B cell (primary cell): ENCODE data around the gene ITGB6. TPM values are rescaled to one million over a fixed set of nuclear protein-coding genes. Genes with fewer than 3 reads are reported as not detected.

Source experiments
- ATAC-seq: fragments of 200-7000 bp; cut with Tn5 transposase; one replicate; pipeline ENCODE4 v1.10.0; 2021; ENCODE audit warnings: low read depth, mild to moderate bottlenecking, moderate number of reproducible peaks, moderate library complexity
- CTCF ChIA-PET: fragments of 350-600 bp; sonication (Branson Sonifier 250); formaldehyde crosslinking; loops from one replicate; lab custom pipeline; 2021; ENCODE audit warnings: antibody characterized with exemption, inconsistent platforms; lab: Charles Lee
- POLR2A ChIA-PET: fragments of 350-600 bp; sonication (Branson Sonifier 250); formaldehyde crosslinking; loops from one replicate; lab custom pipeline; 2021; ENCODE audit warnings: antibody characterized with exemption; lab: Charles Lee
- DNase-seq: peaks from one replicate; pipeline ENCODE4 v3.0.0; 2013
- H2AFZ ChIP-seq: 2 replicates; pipeline ENCODE4 v1.6.1; 2012; ENCODE audit warnings: mild to moderate bottlenecking, low read depth, low read length; ENCODE audit not compliant: insufficient read depth, poor library complexity, severe bottlenecking
- H3K27ac ChIP-seq, 2 donors: 1 replicate in 1 of 2; 2 replicates in 1 of 2; pipeline ENCODE4 v1.5.1; 2012 to 2013; ENCODE audit warnings: low read length in 2 of 2, mild to moderate bottlenecking in 2 of 2, moderate library complexity in 1 of 2
- H3K27me3 ChIP-seq, 4 experiments: fragments of 200-600 bp in 1 of 4; sonication (generic) in 1 of 4; replicated peaks in 1 of 4; 1 replicate in 2 of 4; 2 replicates in 2 of 4; pipeline versions ENCODE4 v1.6.1 to v1.7.0; 2013 to 2016; ENCODE audit warnings: low read length in 3 of 4, mild to moderate bottlenecking in 2 of 4, mixed read lengths in 1 of 4, moderate library complexity in 1 of 4; ENCODE audit not compliant: insufficient read depth in 4 of 4, control insufficient read depth in 3 of 4; ENCODE audit errors: control extremely low read depth in 1 of 4
- H3K36me3 ChIP-seq, 2 experiments: replicated peaks in 1 of 2; 1 replicate in 1 of 2; 2 replicates in 1 of 2; pipeline versions ENCODE4 v1.6.1 to v1.7.1; 2013; ENCODE audit warnings: low read length in 1 of 2; ENCODE audit not compliant: insufficient read depth in 2 of 2, control insufficient read depth in 1 of 2; ENCODE audit errors: control extremely low read depth in 1 of 2, extremely low read depth in 1 of 2
- H3K4me1 ChIP-seq, 2 donors: fragments of 200-600 bp in 1 of 2; sonication (generic) in 1 of 2; 1 replicate in 1 of 2; 2 replicates in 1 of 2; pipeline versions ENCODE4 v1.5.1 to v1.6.1; 2013 to 2017; ENCODE audit warnings: low read length in 2 of 2; ENCODE audit not compliant: control insufficient read depth in 2 of 2, insufficient read depth in 2 of 2
- H3K4me2 ChIP-seq: replicated peaks from 2 replicates; pipeline ENCODE3; 2012; ENCODE audit warnings: mild to moderate bottlenecking, low read depth, low read length; ENCODE audit not compliant: poor library complexity, severe bottlenecking
- H3K4me3 ChIP-seq, 5 experiments: fragments of 200-600 bp in 1 of 5; sonication (generic) in 1 of 5; 1 replicate in 3 of 5; 2 replicates in 2 of 5; pipeline versions ENCODE4 v1.5.1 to v1.7.0; 2011 to 2016; ENCODE audit warnings: low read length in 4 of 5, mild to moderate bottlenecking in 4 of 5, low read depth in 2 of 5, control low read depth in 1 of 5, moderate library complexity in 1 of 5; ENCODE audit not compliant: insufficient read depth in 1 of 5; ENCODE audit errors: control extremely low read depth in 1 of 5, extremely low read depth in 1 of 5
- H3K79me2 ChIP-seq: fragments of 200-600 bp; sonication (generic); one replicate; pipeline ENCODE4 v1.6.0; 2016; ENCODE audit warnings: low read length; ENCODE audit not compliant: control insufficient read depth, insufficient read depth
- H3K9ac ChIP-seq: fragments of 200-600 bp; sonication (generic); 2 replicates; pipeline ENCODE4 v1.6.1; 2017; ENCODE audit warnings: mild to moderate bottlenecking, low read length, moderate library complexity
- H3K9me3 ChIP-seq, 3 donors: one replicate each; pipeline versions ENCODE4 v1.6.1 to v1.7.1; 2013; ENCODE audit warnings: low read length in 2 of 3; ENCODE audit not compliant: control insufficient read depth in 2 of 3, insufficient read depth in 1 of 3; ENCODE audit errors: control extremely low read depth in 1 of 3
- H4K20me1 ChIP-seq: 2 replicates; pipeline ENCODE4 v1.6.0; 2012; ENCODE audit warnings: mild to moderate bottlenecking, low read length; ENCODE audit not compliant: insufficient read depth, control insufficient read depth, poor library complexity, severe bottlenecking
- H3K27ac Mint-ChIP-seq: one replicate; pipeline ENCODE4 v1.8.0; 2021; ENCODE audit warnings: mixed read lengths
- H3K27me3 Mint-ChIP-seq: one replicate; pipeline ENCODE4 v1.8.0; 2021; ENCODE audit warnings: mixed read lengths
- H3K4me1 Mint-ChIP-seq: one replicate; pipeline ENCODE4 v1.8.0; 2021; ENCODE audit warnings: mixed read lengths
- H3K4me3 Mint-ChIP-seq: one replicate; pipeline ENCODE4 v1.8.0; 2021; ENCODE audit warnings: mixed read lengths
- H3K9me3 Mint-ChIP-seq: one replicate; pipeline ENCODE4 v1.8.0; 2022; ENCODE audit warnings: mixed read lengths; ENCODE audit not compliant: insufficient read depth
- CTCF ChIP-seq: fragments of 200-600 bp; IDR thresholded peaks from one replicate; pipeline ENCODE4 v1.8.0; 2022; ENCODE audit warnings: antibody characterized with exemption, mild to moderate bottlenecking
- EZH2 ChIP-seq: IDR thresholded peaks from 2 replicates; pipeline ENCODE4 v1.6.1; 2012; ENCODE audit warnings: borderline replicate concordance, low read depth, mild to moderate bottlenecking, moderate library complexity, low read length; ENCODE audit not compliant: insufficient read depth, poor library complexity, severe bottlenecking
- WGBS: methylation state at CpG from one replicate; pipeline ENCODE4 v1.1.5; 2013; ENCODE audit warnings: missing lambda C conversion rate; ENCODE audit not compliant: insufficient coverage; 5-methylcytosine and 5-hydroxymethylcytosine counted together
- intact Hi-C: fragments of 100-400 bp; cut with micrococcal nuclease; formaldehyde crosslinking; loops from one replicate; pipeline ENCODE4 v1.10.0; 2022
- polyA plus RNA-seq: library from polyadenylated mRNA; depleted of rRNA; stranded (reverse); fragments of >200 nt; gene quantifications from 2 replicates; pipeline ENCODE4 v1.2.3, GENCODE V29; 2012
- total RNA-seq, 2 donors: library from RNA; stranded (reverse); fragments of 120-200 nt in 1 of 2; gene quantifications; 1 replicate in 1 of 2; 2 replicates in 1 of 2; pipeline versions ENCODE4 v1.2.3 to v1.2.4, GENCODE V29; 2013 to 2022

The ITGB6 gene
- total and polyA plus RNA-seq, 2 donors (not counting 1 experiment from before 2014, with no cell fraction given): not detected

DNA sequence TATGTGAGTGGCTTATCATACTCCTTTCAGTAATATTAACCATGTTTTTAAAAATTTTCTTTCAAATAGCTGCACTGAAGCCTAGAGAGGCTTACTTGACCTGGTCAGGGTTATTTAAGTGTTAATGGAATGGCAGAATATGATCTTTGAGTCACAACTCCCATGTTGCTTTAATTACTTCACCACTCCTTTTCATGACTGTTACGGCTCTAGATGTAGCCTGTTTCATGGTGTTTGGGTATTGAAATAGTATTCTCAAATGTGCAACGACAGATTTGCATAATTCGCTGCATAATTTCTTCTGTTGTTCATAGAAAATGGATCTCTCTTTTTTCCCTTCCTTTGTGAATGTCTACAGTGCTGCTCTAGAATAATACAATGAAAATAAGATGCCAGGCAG lies 86.1 kb downstream of the ITGB6 start:
- ChIA-PET POLR2A (no interaction called here), CTCF (no interaction called here)
- 100% methylated on average over 3 of the region's 3 CpGs for WGBS
- no peaks in the 10 kb centered on the region for H3K79me2 ChIP-seq
- Mint-ChIP-seq H3K4me1 (no peaks in the 10 kb centered on the region), H3K27me3 (peaks cover 25% of the 10 kb centered on the region), H3K4me3 (no peak overlapping the region), H3K27ac (no peak overlapping the region), H3K9me3 (no peaks in the 10 kb centered on the region)
- DNase-seq (no peak), ATAC-seq (no peak)
- TF ChIP-seq CTCF (no peak), EZH2 (no peak)
- H3K9me3 ChIP-seq: no peaks in the 10 kb centered on the region
- H3K9ac ChIP-seq: no peak overlapping the region
- no peak overlapping the region for H2AFZ ChIP-seq
- intact Hi-C loops: no loop called here
- H3K4me3 ChIP-seq: no peak overlapping the region
- no peak overlapping the region for H3K4me2 ChIP-seq
- H3K4me1 ChIP-seq: no peaks in the 10 kb centered on the region
- no peak overlapping the region for H3K27ac ChIP-seq
- H3K36me3 ChIP-seq: no peaks in the 10 kb centered on the region
- no peaks in the 10 kb centered on the region for H4K20me1 ChIP-seq
- H3K27me3 ChIP-seq: peaks cover 0 to 2% (median 0%) of the 10 kb centered on the region in 4 experiments

GRCh38 chr2:160111951-160112798 lies 87.9 kb downstream of the ITGB6 start:
- Mint-ChIP-seq H3K27me3 (peaks cover 25% of the 10 kb centered on the region), H3K4me3 (no peak overlapping the region), H3K9me3 (no peaks in the 10 kb centered on the region), H3K4me1 (no peaks in the 10 kb centered on the region), H3K27ac (no peak overlapping the region)
- no peaks in the 10 kb centered on the region for H3K79me2 ChIP-seq
- no peaks in the 10 kb centered on the region for H4K20me1 ChIP-seq
- H3K4me2 ChIP-seq: no peak overlapping the region
- H3K27me3 ChIP-seq: peaks cover 0 to 2% (median 0%) of the 10 kb centered on the region in 4 experiments
- no peak for TF ChIP-seq CTCF
- TF ChIP-seq EZH2: no peak
- H3K4me1 ChIP-seq: no peaks in the 10 kb centered on the region
- no peak overlapping the region for H3K9ac ChIP-seq
- ChIA-PET POLR2A (no interaction called here), CTCF (no interaction called here)
- no peak overlapping the region for H3K27ac ChIP-seq
- no peak for ATAC-seq
- WGBS: 85% methylated on average over 5 of the region's 8 CpGs
- H3K36me3 ChIP-seq: no peaks in the 10 kb centered on the region
- no peak overlapping the region for H2AFZ ChIP-seq
- no peak for DNase-seq
- intact Hi-C loops: no loop called here
- no peaks in the 10 kb centered on the region for H3K9me3 ChIP-seq
- no peak overlapping the region for H3K4me3 ChIP-seq
